Stomach (tissue), 4 donors: ENCODE results near the gene PSMD13.

Source experiments
- POLR2AphosphoS5 ChIP-seq, 3 donors: sonication (generic); formaldehyde crosslinking; IDR thresholded peaks; one replicate each; pipeline ENCODE4 v1.6.1; 2016; ENCODE audit warnings: antibody characterized with exemption in 3 of 3
- TF ChIP-seq, protein P1 (sequence below), 7 experiments: fragments of 450-650 bp in 4 of 7; fragments of 200-600 bp in 3 of 7; sonication (generic) in 3 of 7; IDR thresholded peaks; one replicate each; pipeline ENCODE4 v1.5.1; 2016 to 2019; ENCODE audit warnings: antibody characterized with exemption in 7 of 7, control low read depth in 2 of 7, mild to moderate bottlenecking in 1 of 7

DNA sequence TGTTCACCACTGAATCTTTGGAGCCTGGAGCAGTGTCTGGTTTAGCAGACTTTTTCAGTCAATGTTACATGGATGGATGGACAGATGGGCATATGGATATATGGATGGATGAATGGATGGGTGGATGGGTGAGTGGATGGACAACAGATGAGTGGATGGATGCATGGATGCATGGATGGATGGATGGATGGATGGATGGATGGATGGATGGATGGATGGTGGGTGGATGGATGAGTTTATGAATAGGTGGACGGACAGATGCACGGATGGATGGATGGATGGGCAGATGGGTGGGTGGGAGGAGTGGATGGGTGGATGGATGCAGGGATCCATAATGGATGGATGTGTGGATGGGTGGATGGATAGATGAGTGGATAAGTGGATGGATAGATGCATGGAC is 19.0 kb downstream of the PSMD13 start:
- TF ChIP-seq, protein P1, sequence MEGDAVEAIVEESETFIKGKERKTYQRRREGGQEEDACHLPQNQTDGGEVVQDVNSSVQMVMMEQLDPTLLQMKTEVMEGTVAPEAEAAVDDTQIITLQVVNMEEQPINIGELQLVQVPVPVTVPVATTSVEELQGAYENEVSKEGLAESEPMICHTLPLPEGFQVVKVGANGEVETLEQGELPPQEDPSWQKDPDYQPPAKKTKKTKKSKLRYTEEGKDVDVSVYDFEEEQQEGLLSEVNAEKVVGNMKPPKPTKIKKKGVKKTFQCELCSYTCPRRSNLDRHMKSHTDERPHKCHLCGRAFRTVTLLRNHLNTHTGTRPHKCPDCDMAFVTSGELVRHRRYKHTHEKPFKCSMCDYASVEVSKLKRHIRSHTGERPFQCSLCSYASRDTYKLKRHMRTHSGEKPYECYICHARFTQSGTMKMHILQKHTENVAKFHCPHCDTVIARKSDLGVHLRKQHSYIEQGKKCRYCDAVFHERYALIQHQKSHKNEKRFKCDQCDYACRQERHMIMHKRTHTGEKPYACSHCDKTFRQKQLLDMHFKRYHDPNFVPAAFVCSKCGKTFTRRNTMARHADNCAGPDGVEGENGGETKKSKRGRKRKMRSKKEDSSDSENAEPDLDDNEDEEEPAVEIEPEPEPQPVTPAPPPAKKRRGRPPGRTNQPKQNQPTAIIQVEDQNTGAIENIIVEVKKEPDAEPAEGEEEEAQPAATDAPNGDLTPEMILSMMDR (IDR thresholded peaks at IDR 0.05), result no peak
- TF ChIP-seq POLR2AphosphoS5 (IDR thresholded peaks at IDR 0.05), result no peak
